ENCODE data around the gene ADORA2B.

DNA sequence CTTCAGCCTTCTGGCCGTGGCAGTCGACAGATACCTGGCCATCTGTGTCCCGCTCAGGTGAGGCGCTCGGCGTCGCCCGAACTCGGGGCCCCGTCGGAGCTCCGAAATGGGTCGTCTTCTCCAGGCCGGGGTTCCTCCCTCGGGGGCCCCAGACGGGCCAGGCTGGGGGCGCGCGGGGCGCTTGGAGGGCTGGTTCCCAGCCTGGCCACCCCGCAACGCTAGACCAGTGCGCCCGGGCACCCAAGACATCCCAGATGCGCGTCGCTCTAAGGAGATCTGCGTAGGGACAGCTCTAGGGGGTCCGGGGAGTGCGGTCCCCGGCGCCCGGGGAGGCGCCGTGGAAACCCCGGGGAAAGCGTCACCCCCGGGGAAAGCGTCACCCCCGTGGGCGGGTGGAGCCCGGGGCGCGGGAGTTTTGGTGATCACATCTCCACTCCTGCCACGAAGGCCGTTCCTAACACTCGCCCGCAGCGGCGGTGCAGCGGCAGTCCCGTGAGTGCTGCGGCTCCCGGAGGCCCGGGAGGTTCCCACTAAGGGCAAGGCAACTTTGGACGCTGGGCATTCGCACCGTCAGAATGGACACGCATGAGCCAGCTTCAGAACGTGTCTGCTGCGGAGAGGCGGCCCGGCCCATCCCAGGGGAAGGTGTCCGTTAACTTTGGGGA lies 729 bp downstream of the ADORA2B start:
- no peak for TF ChIP-seq EZH2 (IDR thresholded peaks at IDR 0.05; ENCODE audit: insufficient read depth, low read length)
- TF ChIP-seq, protein P1, sequence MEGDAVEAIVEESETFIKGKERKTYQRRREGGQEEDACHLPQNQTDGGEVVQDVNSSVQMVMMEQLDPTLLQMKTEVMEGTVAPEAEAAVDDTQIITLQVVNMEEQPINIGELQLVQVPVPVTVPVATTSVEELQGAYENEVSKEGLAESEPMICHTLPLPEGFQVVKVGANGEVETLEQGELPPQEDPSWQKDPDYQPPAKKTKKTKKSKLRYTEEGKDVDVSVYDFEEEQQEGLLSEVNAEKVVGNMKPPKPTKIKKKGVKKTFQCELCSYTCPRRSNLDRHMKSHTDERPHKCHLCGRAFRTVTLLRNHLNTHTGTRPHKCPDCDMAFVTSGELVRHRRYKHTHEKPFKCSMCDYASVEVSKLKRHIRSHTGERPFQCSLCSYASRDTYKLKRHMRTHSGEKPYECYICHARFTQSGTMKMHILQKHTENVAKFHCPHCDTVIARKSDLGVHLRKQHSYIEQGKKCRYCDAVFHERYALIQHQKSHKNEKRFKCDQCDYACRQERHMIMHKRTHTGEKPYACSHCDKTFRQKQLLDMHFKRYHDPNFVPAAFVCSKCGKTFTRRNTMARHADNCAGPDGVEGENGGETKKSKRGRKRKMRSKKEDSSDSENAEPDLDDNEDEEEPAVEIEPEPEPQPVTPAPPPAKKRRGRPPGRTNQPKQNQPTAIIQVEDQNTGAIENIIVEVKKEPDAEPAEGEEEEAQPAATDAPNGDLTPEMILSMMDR (IDR thresholded peaks at IDR 0.05; ENCODE audit: insufficient read depth, low read depth, low read length) = no peak
